ENCODE measurements around the gene EIF4E. TPM values are rescaled to one million over a fixed set of nuclear protein-coding genes. Genes with fewer than 3 reads are reported as not detected.
"Not testable (repeated sequence)": the region's sequence is repeated elsewhere in the genome, so short reads cannot be mapped to it uniquely, and the experiment has no call there.

EIF4E gene
- total RNA-seq, 1 donor from 2014 or later = 164 TPM

DNA sequence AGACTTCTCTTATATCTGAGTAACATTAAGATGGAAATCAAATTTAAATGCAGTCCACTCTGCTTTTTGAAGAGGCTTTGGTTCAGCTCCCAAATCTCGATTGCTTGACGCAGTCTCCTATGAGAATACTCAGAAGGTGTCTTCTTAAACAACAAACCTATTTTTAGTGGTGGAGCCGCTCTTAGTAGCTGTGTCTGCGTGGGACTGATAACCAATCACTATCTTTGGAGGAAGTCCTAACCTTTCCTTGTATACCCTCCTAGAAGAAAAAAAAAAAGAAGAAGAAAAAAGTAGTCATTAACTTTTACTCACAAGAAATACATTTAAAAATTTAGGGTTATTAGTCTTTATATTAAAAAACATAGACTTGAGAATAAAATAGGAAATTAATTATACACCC is 48.0 kb downstream of the EIF4E start:
- DNase-seq (ENCODE audit: low read depth in 2 of 2) = not testable (repeated sequence)

DNA sequence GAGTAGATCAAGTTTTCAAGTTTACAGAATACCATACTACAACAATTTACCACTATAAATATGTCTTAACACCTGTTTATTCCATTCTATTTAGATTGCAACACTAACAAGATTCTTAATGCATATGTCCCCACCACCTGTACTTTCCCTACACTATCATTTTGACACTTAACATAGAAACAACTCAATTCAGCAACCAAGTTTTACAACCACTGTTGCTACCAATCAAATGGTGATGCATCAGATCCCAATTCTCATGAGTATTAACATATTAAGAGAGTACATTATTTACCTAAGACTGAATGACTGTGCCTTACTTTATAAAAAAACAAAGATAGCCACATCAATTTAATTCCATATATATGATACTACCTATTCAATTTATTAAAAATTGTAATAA is 49.4 kb downstream of the EIF4E start:
- no peak for DNase-seq (ENCODE audit: low read depth in 2 of 2)

DNA sequence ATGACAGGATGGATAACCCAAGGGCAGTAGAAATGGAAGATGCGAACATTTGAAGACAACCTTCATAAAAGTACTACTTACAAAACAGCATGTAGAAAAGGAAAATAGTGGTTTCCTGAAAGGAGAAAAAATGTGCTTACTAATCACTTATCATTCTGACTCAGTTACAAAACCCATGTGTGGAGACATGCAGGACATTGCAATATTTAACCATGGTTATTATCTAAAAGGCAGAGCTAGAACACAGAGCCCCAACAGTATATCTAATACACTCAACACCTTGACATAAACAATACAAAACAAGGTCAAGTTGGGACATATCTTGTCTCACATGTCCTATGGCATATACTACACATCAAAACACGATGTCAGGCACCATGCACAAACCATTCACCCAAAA is 55.9 kb downstream of the EIF4E start:
- no peak for DNase-seq (ENCODE audit: low read depth in 2 of 2)

DNA sequence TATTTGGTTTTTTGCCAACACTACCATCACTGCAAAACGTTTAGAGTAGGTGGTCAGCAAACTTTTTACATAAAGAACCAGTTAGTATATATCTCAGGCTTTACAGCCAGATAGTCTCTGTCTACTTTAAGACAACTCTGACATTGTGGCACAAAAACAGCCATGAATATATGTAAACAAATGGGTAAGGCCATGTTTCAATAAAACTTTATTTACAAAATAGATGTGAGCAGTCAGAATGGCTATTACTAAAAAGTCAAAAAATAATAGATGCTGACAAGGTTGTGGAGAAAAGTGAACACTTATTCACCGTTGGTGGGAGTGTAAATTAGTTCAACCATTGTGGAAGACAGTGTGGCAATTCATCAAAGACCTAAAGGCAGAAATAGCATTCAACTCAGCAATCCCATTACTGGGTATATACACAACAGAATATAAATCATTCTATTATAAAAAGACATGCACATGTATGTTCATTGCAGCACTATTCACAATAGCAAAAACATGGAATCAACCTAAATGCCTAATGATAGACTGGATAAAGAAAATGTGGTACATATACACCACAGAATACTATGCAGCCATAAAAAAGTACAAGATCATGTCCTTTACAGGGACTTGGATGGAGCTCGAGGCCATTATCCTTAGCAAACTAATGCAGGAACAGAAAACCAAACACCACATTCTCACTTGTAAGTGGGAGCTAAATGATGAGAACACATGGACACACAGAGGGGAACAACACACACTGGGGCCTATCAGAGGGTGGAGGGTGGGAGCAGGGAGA is 56.6 kb downstream of the EIF4E start:
- DNase-seq (ENCODE audit: low read depth in 2 of 2) = not testable (repeated sequence)

DNA sequence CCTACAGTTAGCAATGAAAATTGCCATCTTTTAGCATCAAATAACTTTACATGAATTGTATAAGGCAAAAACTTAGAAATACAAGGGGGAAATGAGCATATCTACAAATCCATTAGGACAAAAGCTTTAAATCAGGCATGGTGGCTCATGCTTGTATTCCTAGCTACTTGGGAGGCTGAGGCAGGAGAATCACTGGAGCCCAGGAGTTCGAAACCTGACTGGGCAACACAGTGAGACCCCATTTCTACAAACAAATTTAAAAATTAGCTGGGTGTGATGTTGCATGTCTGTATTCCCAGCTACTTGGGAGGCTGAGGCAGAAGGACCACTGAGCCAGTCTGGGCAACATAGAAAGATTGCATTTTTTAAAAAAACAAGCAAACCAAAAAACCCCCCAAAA is 61.3 kb downstream of the EIF4E start:
- no peak for DNase-seq (ENCODE audit: low read depth in 2 of 2)

DNA sequence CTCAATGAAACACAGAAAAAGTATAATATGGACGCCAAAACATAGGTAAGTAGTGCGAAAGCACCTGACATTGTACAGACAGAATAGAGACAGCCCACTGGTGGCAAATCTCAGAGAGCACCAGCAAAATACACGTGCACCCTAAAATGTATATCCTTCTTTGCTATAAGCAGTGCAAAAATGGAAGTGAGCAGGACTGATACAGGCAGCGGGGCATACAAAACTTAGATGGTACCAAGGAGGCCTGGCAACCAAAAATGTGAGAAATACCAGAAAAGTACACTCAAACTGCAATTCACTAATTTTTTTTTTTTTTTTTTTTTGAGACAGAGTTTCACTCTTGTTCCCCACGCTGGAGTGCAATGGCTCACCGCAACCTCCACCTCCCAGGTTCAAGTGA is 63.9 kb downstream of the EIF4E start:
- no peak for DNase-seq (ENCODE audit: low read depth in 2 of 2)

DNA sequence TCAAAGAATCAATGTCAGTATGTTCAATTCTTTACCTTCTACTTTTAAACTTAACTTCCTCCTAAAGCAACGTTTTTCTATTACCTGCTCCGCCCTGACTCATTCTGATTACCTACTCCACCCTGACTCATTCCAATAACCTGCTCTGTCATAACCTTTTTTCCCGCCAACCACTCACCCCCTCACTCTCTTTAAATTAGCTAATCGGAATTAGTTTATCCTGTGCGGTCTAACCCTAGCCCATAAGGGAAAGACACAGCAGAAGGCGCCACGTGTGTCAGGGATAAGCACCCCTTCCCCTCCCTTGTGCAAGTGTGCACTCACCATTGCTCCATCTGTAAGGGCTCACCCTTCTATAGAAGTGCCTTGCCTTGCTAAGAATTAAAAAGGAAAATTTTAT is 64.4 kb downstream of the EIF4E start:
- DNase-seq (ENCODE audit: low read depth in 2 of 2) = no peak

DNA sequence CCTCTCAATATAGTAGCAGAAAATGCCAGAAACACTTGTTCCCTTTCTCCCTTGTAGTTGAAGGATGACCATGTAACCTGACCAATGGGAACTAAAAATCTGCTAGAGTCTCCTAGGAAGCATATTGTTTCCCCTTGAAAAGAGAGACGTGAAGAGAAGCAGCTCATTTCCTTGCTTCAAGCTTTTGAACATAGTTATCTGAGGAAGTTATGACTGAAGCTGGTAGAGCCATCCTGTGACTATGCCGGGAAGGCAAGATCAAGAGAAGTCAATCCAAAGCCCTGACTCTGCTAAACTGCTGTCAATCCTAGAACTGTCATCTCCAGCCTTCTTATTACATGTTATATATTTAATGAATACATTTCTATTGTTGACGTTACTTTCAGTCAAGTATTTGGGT is 66.6 kb downstream of the EIF4E start:
- DNase-seq (ENCODE audit: low read depth in 2 of 2) = no peak

DNA sequence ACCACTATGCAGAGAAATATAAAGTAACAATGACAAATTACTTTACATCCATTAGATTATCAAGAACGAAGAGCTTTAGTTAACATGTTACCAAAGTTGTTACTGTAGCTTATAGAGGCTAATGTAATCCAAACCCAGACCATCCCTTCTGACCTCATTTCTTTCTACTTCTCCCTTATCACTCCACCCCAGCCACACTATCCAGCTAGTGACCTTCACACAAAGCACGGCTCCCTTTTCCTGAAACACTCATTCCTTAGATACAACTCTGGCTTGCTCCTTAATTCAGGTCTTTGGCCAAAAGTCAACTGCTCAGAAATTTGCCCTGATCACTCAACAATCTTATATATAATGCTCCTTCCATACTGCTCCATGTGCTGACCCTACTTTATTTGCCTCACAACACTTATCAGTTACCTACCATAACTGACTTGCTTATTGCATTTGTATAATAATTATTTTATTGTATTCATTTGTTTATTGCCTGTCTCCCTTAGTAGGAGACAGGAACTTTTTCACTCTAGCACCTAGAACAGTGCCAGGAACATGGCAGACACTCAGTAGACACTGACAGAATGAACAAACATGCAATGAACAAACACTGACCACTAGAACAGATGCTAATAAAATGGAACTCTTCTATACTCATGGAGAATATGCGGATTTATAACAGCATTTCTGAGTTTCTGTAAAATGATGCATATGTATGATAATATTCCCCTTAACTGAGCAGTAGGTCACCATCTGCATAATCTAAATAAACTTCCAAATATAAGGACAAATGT is 67.6 kb downstream of the EIF4E start:
- DNase-seq (ENCODE audit: low read depth in 2 of 2) = no peak

DNA sequence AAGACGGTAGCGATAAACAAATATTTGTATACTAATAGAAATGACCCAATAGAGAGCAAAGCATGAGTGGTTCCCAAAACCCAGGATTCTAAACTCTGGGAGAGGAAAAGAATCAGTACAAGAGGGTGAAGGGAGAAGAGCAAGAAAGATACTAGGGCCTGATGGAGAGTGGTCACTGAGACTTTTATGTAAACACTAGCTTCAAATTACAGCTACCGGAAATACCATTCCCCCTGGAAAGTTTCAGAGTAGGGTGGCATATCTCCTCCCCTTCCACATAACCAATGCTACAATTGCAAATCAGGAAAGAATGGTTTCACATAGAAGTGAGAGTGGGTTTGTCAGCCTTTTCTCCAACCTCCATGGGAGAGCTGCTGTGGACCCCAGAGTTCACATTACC is 77.1 kb downstream of the EIF4E start:
- DNase-seq (ENCODE audit: low read depth in 2 of 2) = no peak

DNA sequence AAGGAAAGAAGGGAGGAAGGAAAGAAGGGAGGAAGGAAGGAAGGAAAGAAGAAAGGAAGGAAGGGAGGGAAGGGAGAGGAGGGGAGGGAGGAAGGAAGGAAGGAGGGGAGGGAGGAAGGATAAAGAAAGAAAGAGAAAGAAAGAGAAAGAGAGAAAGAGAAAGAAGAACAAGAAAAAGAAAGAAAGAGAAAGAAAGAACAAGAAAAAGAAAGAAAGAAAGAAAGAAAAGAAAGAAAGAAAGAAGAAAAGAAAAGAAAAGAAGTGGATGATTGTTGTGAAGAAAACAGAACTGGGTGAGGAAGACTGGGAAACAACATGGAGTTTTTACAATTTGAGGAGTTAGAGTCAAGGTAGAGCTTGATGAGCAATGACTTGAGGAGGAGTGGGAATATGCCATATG is 78.0 kb downstream of the EIF4E start:
- no peak for DNase-seq (ENCODE audit: low read depth in 2 of 2)

DNA sequence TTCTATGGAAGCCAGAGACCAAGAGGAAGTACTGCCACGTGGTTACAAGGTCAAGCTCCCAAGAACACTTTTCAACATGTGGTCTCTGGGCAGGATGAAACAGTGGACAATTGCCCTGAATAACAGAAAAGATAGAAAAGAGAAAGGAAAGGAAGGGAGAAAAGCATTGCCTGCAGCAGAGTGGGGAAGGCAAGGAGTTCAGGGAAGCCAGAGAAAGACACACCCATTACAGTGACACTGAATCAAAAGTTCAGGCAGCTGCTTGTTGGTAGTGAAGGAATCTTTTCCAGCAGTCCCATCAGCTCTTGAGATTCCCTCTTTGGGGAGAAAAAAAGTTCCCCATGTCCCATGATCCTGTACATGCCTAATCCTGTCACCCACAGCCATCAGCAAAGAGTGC is 80.5 kb downstream of the EIF4E start:
- DNase-seq (ENCODE audit: low read depth in 2 of 2) = no peak

DNA sequence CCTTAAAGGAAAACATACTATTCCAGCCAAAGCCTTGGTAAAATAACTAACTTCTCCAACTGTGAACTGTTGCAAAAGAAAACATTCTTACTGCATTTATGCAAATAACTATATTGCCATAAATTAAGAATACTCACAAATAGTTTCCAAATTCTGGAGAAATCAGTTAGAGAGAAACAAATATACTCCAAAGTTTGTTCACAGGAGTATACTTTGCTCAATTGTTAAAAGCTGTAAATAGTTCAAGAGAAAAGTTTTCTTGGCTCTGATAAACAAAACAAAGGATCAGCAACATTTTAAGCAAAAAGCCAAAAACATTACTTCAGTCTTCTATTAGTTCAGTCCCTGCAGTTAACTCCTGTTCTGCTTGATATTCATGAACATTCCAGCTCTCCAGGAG is 83.0 kb downstream of the EIF4E start:
- no peak for DNase-seq (ENCODE audit: low read depth in 2 of 2)

DNA sequence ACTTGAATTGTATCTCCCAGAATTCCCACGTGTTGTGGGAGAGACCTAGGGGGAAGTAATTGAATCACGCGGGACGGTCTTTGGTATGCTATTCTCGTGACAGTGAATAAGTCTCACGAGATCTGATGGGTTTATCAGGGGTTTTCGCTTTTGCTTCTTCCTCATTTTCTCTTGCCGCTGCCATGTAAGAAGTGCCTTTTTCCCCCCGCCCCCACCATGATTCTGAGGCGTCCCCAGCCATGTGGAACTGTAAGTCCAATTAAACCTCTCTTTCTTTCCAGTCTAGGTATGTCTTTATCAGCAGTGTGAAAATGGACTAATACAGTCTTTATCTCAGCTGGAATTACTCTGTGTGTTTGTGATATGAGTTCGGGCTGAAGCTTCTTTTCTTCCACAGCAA is 86.0 kb downstream of the EIF4E start:
- DNase-seq (ENCODE audit: low read depth in 2 of 2) = not testable (repeated sequence)

DNA sequence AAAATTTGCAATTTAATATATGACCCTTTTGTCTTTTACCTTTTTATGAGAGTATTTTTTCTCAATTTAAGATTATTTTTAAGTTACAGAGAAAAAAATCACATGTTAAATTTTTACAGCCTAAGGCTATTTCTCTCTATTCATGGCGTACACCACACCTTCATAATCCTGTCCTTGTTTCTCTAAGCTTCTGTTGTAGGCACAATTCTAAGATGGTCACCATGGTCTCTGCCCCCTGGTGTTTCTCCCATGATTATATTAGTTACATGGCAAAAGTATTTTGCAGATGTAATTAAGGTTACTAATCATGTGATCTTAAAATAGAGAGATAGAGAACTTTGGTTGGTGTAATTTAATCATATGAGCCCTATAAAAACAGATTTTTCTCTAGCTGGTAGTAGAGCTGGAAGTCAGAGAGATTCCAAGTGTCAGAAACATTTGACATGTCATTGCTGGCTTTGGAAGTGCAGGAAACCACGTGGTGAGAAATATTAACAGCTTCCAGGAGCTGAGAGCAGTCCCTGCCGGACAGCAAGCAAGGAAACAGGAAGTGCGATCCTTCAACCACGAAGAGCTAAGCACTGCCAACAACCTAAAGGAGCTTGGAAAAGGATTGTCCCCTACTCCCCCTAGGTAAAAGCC is 89.8 kb downstream of the EIF4E start:
- peak; percentile 7 to 42 for DNase-seq (ENCODE audit: low read depth in 2 of 2)

DNA sequence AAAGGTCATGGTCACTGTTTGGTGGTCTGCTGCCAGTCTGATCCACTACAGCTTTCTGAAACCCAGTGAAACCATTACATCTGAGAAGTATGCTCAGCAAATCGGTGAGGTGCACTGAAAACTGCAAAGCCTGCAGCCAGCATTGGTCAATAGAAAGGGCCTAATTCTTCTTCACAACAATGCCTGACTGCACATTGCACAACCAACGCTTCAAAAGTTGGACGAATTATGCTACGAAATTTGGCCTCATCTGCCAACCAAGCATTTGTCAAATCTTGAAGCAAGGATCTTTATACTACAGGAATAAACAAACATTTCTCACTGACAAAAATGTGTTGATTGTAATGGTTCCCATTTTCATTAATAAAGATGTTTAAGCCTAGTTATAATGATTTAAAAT is 90.4 kb downstream of the EIF4E start:
- DNase-seq (ENCODE audit: low read depth in 2 of 2) = no peak

DNA sequence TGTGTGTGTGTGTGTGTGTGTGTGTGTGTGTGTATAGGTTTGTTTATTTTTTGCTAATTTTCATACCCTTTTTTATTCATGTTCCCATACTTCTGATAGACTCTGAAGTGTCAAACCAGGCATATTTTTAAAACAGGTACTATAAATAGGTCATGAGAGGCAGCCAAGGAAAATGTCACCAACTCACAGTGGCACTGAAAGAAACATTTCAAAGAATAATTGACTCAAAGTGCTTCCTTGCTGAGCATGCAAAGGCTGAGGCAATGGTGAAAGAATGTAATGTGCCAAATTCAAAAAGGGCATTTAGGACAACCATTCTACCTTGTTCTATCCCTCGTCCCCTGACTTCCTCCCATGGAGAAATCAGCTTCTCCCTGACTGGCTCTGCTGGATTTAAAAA is 95.5 kb downstream of the EIF4E start:
- no peak for DNase-seq (ENCODE audit: low read depth in 2 of 2)

DNA sequence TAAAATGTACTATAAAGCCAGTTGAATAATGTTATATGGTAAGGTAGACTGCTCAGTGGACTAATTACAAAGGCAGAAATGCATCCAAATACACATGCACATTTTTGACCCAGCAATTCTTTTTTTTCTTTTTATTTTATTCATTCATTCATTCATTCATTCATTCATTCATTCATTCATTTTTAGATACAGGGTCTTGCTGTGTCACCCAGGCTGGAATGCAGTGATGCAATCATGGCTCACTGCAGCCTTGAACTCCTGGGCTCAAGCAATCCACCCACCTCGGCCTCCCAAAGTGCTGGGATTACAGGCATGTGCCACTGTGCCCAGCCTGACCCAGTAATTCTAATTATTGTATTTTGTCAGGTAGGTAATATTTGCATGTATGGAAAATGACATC is 97.9 kb downstream of the EIF4E start:
- DNase-seq (ENCODE audit: low read depth in 2 of 2) = not testable (repeated sequence)

Data from dermis microvascular lymphatic vessel endothelial cell (primary cell).